Measurements from ENCODE around the gene TDRD7.
"Not testable (repeated sequence)": the region's sequence is repeated elsewhere in the genome, so short reads cannot be mapped to it uniquely, and the experiment has no call there.

TDRD7 gene

DNA sequence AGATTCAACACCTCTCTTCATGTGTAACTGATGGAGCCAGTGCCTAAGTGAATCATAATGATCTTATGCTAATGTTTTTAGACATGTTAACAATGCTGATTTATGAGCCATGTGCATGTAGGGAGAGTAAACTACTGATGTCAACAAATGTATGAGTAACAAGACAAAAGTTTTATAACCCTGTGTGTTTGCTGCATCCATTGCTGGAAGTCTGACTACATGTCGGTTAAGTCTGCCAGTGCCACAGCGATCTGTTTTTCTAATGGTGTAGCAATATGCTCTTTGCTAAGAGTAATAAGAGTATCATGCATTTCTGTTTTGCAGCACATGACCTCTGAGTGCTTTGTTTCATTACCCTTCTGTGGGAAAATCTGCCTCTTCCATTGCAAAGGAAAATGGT, 63.2 kb downstream of the TDRD7 start:
- in situ Hi-C loops (cut with MboI; ENCODE audit: low sequenced_read_pairs): no loop called here

DNA sequence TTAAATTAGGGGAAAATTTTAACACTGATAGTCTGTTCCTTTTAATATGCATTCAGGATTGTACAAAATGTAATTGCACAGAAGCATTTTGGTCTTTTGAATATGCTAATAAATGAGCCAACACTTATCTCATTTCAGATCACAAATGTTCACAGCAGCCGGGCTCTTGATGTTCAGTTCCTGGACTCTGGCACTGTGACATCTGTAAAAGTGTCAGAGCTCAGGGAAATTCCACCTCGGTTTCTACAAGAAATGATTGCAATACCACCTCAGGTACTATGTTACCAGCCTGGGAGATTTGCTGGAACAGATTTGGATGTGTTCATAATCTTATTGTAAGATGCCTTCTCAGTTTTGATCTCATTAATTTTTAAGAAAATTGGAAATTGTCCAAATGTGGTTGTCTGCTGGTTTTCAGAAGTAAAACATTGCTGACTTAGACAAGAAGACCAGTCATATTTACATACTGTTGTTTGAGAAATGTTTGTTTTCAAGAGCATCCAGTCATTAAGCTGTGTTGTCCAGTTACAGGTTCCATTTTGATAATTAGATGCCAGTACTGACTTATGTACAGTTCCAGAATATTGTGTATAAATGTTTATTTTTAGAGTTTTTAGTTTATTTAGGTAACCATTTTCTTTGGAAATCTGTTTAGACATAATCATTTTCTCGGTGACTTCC, 66.5 kb downstream of the TDRD7 start:
- in situ Hi-C loops (cut with MboI; ENCODE audit: low sequenced_read_pairs): no loop called here

DNA sequence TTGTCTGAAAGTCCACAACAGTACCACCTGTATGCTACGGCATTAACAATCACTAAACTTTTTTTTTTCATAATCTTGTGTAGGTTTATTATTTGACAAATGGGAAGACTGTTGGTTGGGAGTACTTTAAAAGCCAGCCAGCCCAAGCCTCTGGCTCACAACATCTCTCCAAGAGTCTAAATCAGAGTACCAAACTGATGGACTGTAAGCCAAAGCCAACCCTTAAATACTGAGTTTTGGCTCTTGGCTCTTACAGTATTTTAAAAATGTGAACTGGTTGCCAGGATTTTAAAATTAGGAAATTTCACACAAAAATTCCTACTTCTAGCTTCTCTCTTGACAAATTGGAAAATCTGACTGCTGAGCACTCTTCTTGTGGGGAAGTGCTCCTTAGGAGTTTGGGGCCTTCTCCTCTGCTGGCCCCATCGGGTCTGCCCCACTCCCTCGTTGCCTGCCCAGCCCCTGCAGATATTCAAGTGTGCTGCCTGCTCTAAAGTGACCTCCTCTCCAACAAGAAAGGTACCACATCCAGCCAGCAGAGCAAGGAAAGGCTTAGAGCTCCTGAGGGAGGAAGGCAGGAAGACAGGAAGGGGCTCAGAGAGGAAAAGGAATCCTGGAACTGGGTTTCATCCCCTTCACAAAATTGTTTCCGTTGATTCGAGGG, 67.7 kb downstream of the TDRD7 start:
- in situ Hi-C loops (cut with MboI; ENCODE audit: low sequenced_read_pairs): no loop called here

DNA sequence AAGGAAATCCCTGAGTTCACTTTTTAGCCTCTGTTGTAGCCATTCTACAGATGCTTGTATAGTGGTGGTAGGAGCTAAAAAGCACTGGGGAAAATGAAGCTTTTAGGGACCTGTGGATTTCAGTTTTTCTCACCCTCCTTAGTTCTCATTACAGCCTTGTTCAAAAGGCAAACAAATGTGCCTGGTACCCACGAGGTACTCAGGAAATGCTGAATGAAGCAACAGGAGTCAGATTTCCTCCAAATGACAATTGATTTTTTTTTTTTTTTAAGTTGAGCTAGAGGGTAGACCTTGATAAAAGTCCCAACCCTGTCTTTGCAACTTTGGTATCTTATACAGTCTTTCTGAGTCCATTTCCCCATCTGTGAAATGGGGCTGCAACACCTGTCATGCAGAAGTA, 68.3 kb downstream of the TDRD7 start:
- in situ Hi-C loops (cut with MboI; ENCODE audit: low sequenced_read_pairs): no loop called here

DNA sequence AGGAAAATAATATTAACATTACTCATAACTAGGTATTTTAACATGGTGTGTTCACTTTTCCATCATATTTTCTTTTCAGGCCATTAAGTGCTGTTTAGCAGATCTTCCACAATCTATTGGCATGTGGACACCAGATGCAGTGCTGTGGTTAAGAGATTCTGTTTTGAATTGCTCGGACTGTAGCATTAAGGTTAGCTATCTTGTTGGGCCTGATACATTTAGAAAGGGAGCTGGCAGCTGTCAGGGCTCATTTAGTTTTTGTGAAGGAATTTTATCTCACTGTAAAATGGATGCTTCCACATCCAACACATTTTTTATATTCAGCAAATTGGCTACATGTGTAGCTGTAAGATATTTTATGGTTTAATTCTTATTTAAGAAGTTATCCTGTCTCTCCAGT, 68.9 kb downstream of the TDRD7 start:
- in situ Hi-C loops (cut with MboI; ENCODE audit: low sequenced_read_pairs): no loop called here

DNA sequence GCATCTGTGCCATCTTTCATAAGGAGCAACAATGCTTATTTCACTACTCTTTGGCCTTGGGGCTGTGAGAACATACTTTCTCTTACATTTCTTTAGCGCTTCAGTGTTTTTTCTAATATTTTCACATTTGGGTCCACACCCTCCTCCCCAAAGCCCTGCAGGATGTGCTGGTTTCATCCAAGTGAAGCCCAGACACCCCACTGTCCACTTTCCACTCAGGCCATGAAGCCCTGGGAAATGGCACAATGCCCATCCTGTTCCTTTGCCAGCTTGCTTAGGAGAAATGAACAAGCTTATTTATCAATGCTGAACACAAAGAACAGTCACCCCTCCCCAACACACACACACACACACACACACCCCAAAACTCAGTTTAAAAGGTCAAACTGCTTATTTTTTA, 72.2 kb downstream of the TDRD7 start:
- in situ Hi-C loops (cut with MboI; ENCODE audit: low sequenced_read_pairs): no loop called here

DNA sequence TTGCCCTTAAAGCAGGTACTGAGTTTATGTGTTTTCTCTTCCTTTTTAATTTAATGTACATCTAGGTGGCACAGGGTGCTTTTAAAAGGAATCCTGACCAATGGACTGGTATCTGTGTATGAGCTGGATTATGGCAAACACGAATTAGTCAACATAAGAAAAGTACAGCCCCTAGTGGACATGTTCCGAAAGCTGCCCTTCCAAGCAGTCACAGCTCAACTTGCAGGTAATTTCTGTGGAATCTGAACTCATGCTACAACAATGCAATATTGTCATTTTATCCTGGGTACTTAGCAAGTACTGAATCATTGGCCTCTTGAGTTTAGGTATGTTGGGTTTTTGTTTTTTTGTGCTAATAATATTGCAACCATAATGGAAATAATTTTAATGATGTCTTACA, 75.2 kb downstream of the TDRD7 start:
- in situ Hi-C loops (cut with MboI; ENCODE audit: low sequenced_read_pairs): no loop called here

DNA sequence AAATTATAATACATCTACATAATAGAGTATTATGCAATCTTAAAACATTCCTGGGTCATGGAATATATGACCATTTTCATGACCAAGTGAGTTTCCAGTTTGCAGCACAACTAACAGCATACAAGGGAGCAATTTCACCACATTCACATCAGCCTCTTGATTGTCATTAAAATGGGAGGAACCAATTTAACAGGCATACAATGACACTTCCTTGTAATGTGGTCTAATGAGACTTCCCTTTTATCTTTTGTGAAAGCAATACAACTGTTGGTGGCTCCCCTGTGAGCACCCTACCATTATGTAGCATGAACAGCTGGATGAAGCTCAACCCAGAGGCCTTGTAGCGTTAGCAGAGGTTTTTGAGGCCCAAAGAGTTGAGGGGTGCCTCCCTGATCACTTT, 76.0 kb downstream of the TDRD7 start:
- in situ Hi-C loops (cut with MboI; ENCODE audit: low sequenced_read_pairs): no loop called here

DNA sequence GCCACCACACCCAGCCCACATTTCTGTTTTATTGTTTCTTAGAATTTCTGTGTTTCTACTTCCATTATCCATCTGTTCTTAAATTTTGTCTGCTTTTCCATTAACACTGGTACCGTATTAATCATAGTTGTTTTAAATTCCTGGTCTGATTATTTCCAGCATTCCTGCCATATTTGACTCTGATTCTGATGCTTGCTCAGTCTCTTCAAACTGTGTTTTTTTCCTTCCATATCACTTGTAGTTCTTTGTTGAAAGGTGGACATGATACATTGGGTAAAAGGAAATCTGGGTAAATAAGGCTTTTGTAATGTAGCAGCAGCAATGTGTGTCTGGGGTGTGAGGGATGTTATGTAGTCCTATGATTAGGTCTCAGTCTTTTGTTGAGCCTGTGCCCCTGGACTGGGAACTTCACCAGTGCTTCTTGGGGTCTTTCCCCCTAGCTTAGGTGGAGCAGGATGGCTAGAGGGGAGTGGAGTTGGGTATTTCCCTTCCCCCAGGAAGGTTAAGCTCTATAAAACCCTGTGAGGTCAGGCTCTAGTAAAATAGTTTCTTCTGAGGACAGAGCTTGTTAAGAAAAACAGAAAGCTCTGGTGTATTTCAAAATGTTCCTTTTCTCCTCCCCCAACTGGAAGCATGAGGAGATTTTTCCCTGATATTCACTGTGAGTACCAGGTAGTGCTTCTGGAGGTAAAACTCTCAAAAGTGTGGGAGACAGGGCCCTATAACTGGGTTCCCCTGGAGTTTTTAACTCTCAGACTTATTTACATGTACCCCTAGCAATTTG, 79.5 kb downstream of the TDRD7 start:
- in situ Hi-C loops (cut with MboI; ENCODE audit: low sequenced_read_pairs): no loop called here

DNA sequence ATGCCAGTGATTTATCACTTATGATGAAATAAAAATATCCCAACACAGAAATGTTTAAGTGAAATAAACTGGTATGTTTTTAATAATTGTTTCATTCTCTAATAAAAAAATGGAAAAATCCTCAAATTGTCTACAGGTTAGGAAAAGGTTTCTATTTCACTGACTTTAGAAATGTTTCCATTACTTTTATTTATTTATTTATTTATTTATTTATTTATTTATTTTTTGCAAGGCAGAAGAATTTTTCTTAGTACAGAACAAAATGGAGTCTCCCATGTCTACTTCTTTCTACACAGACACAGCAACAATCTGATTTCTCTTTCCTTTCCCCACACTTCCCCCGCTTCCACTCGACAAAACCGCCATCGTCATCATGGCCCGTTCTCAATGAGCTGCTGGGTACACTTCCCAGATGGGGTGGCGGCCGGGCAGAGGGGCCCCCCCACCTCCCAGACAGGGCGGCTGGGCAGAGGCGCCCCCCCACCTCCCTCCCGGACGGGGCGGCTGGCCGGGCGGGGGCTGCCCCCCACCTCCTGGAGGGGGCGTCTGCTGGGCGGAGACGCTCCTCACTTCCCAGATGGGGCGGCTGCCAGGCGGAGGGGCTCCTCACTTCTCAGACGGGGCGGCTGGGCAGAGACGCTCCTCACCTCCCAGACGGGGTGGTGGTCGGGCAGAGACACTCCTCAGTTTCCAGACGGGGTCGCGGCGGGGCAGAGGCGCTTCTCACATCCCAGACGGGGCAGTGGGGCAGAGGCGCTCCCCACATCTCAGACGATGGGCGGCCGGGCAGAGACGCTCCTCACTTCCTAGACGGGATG, 85.9 kb downstream of the TDRD7 start:
- in situ Hi-C loops (cut with MboI; ENCODE audit: low sequenced_read_pairs): not testable (repeated sequence)

DNA sequence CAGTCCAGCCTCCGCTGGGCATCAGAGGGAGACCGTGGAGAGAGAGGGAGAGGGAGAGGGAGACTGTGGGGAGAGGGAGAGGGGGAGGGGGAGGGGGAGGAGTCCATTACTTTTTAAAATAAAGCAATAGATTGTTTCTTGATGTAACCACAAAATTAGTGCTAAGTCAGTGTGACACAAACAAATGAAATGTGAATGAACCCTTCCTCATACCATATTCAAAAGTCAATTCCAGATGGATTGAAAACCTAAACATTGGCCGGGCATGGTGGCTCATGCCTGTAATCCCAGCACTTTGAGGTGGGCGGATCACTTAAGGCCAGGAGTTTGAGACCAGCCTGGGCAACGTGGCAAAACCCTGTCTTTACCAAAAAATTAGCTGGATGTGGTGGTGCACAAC, 87.0 kb downstream of the TDRD7 start:
- in situ Hi-C loops (cut with MboI; ENCODE audit: low sequenced_read_pairs): not testable (repeated sequence)

DNA sequence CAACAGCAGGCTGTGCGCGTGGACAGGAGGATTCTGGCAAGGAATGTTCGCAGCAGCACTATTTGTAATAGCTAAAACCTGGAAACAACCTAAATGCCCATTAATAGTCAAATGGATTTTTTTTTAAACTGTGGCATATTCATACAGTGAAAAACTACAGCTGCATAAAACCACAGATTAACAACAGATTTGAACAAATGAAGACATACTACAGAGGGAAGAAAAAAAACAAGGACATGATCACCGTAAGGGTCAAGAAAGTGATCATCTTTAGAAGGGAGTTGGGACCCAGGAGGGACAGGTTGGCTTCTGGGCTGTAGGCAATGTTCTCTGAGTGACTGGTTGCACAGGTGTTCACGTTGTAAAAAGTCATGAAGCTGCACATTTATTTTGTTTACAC, 88.4 kb downstream of the TDRD7 start:
- in situ Hi-C loops (cut with MboI; ENCODE audit: low sequenced_read_pairs): no loop called here

DNA sequence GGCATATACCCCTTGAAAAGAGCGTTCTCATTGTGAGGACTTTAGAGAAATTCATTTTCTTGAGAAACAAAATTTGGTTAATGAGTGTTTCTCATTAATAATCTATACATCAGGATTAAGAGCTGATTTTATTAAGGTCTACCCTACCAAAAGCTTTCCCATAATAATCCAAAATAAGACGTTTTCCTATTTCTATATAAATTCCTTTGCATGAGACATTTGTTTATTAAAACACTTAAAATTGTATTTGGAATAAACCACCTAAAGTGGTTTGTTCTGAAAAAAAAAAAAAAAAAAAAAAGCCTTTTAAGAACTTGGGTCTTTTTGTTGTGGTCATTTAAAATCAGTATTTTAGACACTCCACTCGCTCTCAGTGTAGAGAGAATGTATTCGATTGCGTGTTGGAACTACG, 88.9 kb downstream of the TDRD7 start:
- in situ Hi-C loops (cut with MboI; ENCODE audit: low sequenced_read_pairs): no loop called here

DNA sequence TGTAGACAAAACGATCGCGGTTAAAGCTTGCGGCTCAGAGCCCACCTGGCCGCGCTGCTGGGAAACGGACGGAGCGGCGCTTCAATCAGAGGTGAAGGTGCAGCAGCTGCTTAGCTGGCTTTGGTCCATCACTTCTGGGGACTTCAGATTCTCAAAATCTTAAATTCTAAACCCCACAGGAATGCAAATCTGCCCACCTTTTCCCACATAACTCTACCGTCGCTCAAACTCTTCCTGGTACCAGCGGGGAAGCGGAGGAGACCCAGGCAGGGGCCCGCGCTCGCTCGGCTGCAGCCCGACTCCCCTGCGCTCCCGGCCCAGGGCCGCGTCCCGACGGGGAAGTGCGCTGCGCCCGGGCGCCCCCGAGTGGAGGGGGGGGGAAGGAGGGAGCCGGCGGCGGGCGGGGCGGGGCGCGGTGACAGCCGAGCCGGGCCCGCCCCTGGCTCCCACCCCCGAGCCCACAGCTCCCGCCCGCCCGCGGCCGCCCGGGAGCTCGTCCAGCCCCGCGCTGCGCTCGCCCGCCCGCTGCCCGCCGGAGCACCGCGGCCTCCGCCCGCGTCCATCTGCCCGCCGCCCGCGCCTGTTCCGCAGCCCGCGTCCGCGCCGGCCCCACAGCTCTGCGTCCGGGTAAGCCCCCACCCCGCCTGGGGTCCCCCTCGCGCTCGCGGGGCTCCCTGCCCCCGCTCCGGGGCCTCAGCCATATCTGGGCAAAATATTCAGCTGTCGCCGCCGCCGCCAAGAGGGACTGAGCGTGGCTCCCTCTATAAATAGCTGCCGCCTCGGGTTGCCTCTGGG, 89.5 kb downstream of the TDRD7 start, which contains the start of gene TMOD1:
TMOD1 (plus strand) TSS at position 490 of the 795 bp plus-strand sequence. CDS start 22,523 bp downstream, outside the sequence.
- in situ Hi-C loops (cut with MboI; ENCODE audit: low sequenced_read_pairs): no loop called here

DNA sequence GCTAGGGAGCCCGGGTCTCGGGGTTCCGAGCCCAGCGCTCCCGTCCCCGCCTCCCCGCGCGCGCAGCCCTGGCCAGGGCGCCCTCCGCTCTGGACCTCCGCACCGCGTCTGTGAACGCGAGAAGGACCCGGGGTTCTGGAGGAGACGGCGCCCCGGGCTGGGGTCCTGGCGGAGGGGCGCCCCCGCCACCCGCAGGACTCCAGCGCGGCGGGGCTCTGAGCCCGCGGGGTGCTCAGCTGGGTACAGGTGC, 90.0 kb downstream of the TDRD7 start:
- in situ Hi-C loops (cut with MboI; ENCODE audit: low sequenced_read_pairs): no loop called here

DNA sequence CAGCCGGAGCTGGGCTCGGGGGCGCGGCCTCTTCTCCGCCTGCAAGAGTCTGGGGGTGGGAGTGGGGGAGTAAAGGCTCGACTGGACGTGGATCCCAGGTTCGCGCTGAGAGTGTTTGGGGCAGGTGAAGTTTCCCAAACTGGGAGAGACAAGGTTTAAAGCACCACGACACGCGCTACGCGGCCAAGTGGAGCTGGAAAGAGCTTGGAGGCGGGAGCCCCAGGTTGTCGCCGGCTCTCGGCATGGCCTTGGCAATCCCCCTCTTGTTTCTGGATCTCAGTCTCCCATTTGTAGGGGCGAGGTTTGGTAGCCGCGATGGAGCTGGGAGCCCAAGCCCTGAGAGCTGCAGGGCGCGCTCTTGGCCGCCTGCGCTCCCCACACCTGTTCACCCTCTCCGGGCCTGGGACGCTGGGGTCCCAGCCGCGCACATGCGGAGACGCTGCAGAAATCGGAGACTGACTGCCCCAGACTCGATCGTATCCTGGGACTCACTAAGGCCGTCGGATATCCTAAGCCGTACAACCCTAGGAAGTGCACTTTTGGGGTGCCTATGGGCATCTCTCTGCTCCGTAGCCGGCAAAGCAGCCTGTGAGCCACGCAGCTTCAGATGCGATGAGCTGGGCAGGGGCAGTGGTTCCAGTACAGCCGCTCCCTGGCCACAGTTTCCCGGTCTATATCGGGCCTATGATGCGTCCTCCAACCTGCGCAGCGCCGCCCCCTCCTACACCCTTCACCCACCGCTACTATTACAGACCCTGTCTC, 90.5 kb downstream of the TDRD7 start:
- in situ Hi-C loops (cut with MboI; ENCODE audit: low sequenced_read_pairs): no loop called here

DNA sequence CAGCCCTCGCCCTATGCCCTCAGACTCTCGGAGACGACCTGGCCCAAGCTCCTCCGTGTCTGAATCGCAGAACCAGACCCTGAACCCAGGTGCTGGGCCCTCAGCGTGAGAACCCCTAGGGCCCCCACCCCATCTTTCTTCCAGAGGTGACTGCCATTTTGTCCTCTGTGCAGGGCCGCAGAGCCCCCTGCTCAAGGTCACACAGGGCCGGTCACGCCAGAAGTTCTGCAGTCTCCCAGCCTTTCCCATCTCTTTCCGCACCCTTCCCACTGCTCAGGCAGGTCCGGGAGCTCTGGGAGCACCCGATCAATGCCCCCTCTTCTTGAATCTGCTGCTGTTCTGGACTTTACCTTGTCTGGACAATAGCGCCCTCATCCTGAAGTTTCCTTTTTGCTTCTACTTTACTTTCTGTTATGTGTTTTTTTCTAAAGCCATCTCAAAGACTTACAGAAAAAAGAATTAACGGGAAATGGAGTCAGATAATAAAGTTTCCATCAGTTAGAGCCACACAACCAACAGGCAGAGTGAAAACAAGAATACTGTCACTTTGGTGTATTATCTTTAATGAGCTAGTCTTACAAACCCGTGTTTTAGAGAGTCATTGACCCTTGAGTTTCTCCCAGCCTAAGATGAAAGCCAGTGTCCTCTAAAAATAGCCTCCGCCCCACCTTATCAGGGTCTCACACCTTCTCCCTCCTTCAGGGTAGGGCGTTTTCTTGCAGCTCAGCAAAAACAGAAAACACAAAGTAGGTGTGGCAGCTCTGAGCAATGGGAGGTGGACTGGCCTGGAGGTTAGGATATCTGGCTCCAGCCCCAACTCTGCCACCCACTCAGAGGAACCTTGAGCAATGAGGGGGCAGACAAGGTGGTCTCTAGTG, 91.3 kb downstream of the TDRD7 start:
- in situ Hi-C loops (cut with MboI; ENCODE audit: low sequenced_read_pairs): no loop called here

DNA sequence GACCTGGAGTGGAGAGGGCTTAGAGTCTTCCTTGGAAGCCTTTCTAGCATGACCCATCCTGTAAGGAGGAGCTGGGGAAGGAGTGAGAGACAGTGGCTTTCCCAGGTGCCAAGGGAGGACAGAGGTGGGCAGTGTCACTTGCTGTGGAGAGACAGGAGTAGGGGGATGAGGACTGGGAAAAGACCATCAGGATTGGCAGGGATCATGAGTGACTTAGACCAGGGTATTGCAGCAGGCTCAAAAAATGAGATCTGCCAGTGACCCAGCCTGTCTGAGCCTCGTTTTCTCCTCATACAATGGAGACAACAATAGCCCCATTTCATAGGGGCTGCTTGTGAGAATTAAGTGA, 91.9 kb downstream of the TDRD7 start:
- in situ Hi-C loops (cut with MboI; ENCODE audit: low sequenced_read_pairs): no loop called here

All from hTERT RPE-1 (cell line).